Mesenteric fat pad (tissue), 1 donor: ENCODE measurements around the gene ABO. TPM values are rescaled to one million over a fixed set of nuclear protein-coding genes. Genes with fewer than 3 reads are reported as not detected.
A peak's percentile ranks its signal among the peaks of the same experiment; 100 is the strongest.

Experiments used
- DNase-seq: peaks from one replicate; pipeline ENCODE4 v3.0.0-alpha.2; 2020; ENCODE audit warnings: low spot score
- long read RNA-seq: library from polyadenylated mRNA; unstranded; transcript quantifications from one replicate; pipeline ENCODE4 v2.0.0, GENCODE V29; 2020
- total RNA-seq: library from RNA; stranded (reverse); fragmentation: NEBNext Ultra II Directional; extraction: Animal tissue kit (Norgen Biotek cat#: 25700); gene quantifications from one replicate; pipeline ENCODE4 v1.2.1, GENCODE V29; 2021
- donor health status: DM: yes; HTN: yes; CAD: no.

Gene ABO
- 2.3 TPM for total RNA-seq
- long read RNA-seq, partial matches to known transcripts: 0 of 2 reads
- long read RNA-seq, other reads (novel, unspliced or antisense): 2 of 2 reads

DNA sequence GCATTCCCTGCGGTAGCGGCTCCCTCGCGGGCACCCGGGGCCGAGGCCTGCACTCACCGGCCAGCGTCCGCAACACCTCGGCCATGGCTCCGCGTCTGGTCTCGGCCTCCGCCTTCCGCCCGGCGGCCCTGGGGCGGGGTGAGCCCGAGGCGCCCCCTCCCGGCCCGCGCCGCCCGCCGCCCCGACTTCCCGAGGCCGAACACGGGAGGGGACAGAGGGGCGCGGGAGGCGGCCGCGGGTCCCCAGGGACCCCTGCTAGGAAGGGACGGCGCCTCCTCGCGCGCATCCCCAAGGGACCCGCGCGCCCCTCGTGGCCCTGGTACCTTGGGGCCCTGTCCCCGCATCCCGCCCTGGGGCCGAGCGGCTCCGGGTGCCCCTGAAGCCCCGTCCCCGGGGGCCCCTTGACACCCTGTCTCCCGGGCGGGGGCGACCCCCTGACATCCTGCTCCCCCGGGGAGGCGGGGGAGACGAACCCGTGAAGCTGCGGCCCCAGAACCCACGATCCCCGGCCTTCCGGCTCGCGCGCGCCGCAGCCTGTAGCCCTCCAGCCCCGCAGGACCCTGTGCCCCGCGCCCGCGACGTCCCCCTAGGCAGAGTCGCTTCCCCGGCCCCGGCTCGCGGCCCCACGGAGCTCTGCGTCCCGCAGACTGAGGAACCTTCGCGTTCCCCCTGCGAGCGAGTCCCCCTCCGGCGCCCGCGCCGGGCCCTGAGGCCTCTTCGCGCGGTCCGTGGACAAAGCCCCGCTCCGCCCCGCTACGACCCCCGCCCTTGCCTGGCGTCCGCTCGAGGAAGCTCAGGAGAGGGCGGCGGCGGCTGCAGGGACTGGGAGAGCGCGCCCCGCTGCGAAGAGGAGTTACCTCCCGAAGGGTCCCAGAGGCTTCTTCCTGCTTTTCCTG lies at the start of gene ABO:
TSS of gene ABO (minus strand) at position 97 of the 896 bp plus-strand sequence.
- no peak for DNase-seq

DNA sequence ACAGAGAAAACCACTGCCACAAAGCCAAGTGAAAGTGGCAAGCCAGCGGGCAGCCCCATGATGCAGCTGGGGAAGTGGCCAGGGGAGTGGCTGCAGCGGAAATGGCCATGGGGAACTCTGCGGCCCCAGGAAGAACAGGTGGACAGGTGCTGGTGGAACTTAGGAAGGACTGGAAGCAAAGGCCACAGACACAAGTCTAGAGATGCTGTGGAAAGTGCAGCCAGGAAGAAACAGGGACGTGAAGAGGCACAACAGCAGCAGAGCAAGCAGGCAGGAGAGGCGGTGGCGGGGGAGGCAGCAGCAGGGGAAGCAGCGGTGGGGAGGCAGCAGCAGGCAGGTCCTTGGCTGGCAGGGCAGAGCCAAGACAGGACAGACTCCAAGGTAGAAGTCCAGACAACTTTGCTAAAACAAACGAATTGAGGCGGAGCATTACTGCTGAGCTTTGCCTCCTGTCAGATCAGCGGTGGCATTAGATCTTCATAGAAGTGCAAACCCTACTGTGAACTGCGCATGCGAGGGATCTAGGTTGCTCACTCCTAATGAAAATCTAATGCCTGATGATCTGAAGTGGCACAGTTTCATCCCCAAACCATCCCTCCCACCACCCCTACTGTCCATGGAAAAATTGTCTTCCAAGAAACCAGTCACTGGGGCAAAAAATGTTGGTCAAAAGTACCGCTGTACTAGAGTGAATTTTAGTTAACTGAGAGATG lies 49.1 kb upstream of the ABO start:
- no peak for DNase-seq

GRCh38 chr9:133323211-133323610 lies 48.2 kb upstream of the ABO start:
- no peak for DNase-seq

DNA sequence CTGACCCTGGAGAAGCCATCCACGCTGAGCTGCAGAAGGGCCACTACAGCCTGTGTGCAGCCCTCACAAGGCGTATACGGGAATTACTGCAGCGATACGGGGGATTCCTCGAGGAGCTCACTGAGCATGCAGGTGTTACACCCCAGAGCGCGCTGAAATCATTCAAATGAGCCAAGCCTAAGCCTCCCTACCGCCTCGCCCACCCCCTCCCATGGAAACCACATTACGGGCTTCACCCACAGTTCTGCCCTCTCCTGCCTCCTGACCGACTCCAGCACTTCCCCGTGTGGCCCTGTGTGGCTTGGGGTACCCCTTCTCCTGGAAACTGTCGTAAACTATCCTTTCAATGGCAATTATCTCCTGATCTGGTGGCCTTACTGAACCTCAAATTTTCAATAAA lies 47.7 kb upstream of the ABO start:
- DNase-seq: no peak

DNA sequence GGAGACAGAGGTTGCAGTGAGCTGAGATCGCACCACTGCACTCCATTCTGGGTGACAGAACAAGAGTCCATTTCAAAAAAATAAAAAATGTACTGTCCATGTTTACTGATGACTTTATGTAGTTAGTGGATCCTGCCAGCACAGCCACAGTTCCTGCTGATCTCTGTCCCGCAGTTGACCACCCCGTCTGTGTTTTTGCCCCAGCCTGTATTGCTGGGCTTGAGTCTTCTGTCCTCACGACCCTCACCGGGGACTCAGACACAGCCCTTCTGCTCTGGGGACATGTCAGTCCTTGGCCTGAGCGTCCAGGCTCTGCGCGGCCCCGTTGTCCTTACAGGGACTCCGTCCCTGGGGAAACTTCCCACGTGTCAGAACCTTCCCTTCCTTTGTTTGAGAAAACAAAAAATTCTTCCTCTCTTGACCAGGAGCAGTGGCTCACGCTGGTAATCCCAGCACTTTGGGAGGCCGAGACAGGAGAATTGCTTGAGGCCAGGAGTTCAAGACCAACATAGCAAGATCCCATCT lies 46.5 kb upstream of the ABO start:
- DNase-seq: peak; percentile 67

DNA sequence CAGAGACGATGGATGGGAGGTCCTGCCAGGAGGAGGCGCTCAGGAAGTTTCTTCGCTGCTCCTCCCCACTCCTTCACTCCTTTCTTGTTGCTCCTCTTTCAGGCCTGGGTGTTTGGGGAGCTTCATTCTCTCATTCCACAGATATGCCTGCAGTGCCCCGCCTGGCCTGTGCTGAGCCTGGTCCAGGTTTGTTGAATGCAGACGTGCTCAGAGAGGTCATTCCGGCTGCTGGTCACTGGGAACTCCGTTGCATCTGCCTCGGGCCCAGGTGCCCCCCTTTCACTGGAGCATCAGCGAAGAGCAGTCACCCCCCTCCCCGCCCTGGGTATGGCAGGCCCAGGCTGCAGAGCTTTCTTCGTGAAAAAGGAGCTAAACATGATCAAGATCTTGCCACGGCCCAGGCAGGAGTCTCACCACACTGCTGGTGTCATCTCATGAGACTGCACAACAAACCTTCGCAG lies 45.5 kb upstream of the ABO start:
- peak; percentile 72 for DNase-seq

DNA sequence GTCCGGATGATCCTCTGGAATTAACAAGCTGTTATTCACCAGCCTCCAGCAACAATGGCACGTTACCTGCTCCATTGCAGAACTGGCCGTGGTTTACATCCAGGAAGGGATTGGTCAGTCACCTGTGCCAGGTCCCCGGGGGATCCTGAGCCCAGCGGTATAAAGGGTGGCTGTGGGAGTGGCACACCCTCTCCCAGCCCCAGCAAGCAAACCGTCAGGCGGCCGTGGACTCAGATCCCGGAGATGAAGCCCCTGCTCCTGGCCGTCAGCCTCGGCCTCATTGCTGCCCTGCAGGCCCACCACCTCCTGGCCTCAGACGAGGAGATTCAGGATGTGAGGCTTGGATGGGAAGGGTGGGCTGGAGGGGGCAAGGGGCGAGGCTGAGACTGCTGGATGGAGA lies 42.5 kb upstream of the ABO start:
- peak; percentile 64 for DNase-seq

- no peak for DNase-seq
Measured at GRCh38 chr9:133315997-133316396, 41.0 kb upstream of the ABO start.

DNA sequence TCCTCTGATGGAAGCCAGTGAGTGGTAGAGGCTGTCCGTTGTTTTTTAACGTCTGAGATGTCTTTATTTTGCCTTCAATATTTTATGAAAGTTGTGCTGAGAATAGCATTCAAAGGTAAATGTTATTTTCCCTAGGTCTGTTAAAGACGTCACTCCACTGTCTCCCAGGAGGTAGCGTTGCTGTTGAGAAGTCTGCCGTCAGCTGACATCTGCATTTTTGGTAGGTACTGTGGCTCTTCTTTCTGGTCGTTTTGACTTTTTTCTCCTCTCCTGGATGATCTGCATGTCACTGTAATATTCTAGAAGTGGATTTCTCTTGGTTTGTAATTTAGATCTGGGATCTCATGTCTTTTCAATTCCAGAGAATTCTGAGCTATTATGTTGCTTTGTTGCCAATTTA lies 34.6 kb upstream of the ABO start:
- no peak for DNase-seq

DNA sequence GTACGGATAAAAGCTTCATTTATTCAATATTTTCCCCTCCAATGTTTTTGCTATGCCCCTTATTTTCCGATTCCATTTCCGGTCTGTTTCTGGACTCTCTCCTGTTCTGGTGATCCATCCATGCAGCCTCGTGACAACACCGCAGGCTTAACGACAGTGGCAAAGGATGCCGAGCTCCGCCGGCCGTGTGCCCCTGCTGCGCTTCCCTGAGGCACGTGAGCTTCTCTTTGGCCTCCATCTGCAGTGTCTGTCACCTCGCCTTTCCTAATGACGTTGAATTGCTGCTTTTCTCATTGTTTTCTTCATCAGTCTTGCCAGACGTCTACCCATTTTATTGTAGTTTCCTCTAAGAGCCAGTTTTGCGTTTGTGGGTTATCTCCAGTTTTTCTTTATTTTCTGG lies 32.3 kb upstream of the ABO start:
- DNase-seq: no peak

DNA sequence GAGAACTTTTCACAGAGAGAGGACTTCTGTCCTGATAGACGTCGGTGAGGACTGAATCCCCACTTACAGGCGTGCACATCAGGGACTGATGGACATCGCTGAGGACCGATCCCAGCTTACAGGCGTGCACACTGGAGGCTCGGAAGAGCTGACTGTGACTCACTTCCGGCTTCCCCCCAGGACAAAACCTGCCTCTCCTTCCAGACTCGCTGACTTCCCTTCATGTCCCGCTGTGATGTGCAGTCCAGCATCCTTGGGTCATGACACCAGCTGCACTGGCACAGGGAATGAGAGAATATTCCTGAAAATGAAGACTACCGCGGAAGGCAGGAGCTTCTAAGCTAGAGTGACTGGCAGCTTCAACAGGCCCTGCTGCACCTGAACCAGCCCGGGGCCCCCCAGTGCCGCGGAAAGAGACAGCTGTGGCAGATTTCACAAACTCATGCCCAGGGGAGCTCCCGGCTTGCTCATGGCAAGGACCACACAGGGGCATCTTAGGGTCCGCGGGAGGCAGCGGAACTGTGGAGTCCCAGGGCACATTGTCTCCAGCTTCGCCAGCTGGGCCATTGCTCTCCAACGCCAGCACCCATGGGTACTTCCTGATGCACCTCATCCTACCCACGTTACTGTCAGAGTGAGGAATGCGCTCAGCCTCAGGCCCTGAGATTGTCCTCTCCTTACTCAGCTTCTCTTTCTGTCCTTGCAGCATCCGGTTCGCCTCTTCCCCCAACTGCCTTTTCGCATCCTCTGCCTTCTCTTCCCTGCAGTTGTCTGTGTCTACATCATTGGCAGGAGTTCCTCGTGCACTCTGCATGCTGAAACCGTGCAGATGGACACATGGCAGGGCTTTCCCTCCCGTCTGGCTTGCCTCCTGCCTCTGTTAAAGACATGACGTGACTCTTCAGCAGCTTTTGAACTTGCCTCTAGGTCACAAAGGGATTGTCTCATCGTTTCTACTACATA lies 31.5 kb upstream of the ABO start:
- peak; percentile 69 for DNase-seq

GRCh38 chr9:133305731-133306130 lies 30.7 kb upstream of the ABO start:
- peak; percentile 67 for DNase-seq

DNA sequence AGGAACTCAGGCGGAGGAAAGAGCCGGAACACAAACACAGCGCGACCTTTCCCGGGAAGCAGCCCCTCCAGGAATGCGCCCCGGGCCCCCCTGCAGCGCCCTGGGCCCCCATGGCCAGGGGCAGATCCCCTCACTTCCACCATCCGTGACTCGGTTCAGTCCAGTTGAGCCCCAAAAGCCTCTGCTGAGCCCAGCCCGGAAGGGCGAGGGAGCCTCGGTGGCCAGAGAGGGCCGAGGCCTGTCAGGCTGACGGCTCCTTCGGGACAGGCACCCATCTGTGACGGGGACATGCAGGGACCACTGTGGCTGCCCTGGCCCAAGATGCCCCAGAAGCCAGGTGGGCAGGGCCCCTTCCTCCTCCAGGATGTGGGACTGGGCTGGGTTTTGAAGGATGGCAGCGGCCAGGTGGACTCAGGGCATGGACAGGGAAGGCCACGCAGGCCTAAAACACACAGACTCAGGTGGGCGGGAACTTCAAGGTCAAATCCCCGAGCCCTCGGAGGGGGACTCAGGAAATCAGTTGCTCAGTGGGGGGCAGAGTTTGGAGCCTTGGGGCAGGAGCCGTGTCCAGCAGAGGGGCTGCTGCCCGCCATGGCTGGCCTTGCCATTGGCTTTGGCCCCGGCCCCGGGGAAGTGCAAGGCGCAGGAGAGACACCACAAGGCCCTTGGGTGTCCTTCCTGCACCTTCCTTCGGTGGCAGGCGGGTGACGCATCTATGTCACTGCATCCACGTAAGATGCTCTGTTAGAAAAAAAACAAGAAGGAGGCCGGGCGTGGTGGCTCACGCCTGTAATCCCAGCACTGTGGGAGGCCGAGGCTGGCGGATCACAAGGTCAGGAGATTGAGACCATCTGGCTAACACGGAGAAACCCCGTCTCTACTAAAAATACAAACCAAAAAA lies 29.7 kb upstream of the ABO start:
- DNase-seq: peak; percentile 84

- DNase-seq: peak; percentile 75
Measured at GRCh38 chr9:133304158-133304470, 29.1 kb upstream of the ABO start.

DNA sequence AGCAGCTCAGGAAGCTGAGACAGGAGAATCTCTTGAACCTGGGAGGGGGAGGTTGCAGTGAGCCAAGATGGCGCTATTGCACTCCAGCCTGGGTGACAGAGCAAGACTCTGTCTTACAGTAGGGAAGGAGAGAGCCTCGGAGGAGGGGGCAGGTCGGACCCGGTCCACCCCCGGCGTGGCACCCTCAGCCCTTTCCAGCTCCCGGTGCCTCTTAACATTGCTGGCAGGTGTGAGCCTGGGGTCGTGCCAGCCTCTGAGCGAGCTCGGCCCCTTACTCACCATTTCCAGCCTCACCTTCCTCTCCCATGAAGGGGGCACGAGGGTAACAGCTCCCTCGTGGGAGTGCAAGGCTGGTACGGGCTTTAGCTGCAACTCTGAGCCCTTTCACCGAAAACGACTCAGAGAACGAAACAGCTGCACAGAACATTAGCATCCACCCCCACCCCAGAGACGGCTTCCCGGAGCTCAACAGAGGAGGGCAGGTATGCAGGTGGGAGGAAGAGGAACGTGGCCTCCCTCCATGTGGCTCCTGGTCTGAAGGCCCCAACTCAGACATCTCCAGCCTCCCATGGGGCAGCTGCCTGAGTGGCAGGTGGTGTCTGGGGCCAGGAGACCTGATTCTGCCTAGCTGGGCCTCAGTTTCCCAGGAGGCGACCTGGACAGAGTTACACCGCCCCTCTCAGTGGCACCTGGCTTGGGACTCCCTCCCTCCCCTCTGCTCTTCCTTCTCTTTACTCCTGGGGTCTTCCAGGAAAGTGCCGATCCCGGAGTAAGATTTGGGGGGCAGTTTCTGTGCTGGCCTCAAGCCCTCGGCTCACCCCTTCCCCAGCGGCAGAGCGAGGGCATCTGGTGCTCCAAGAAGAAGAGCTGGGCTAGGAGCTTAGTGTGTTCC lies 28.5 kb upstream of the ABO start:
- DNase-seq: peak; percentile 68

GRCh38 chr9:133301253-133302230 lies 26.5 kb upstream of the ABO start:
- DNase-seq: peak; percentile 67

- DNase-seq: peak; percentile 12
Measured at GRCh38 chr9:133299996-133300395, 25.0 kb upstream of the ABO start.

DNA sequence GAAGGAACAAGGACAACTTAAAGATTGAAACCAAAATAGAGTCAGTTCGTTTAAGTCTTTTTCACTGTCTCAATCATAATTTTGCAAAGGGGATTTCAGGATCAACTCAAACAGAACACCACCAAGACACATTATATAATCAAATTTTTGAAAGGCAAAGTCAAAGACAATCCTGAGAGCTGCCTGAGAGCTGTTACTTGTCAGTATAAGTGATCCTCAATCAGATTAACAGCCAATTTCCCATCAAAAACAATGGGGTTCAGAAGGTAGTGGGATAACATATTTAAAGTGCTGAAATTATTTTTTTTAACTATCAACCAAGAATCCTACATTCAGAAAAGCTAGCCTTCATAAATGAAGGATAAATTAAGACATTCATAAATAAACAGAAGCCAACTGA lies 19.3 kb upstream of the ABO start:
- DNase-seq: no peak
